OCI-LY7 (cell line): ENCODE data around the gene CLSTN3. TPM values are rescaled to one million over a fixed set of nuclear protein-coding genes. Genes with fewer than 3 reads are reported as not detected.

Experiments used
- BruUV-seq: library from RNA; stranded (reverse); fragments of 400-500 nt; replicated peaks from 2 replicates; lab custom pipeline; 2021; lab: Mats Ljungman, UMichigan
- CTCF ChIA-PET: fragments of 300-600 bp; sonication (Branson Sonifier 250); formaldehyde crosslinking; loops from one replicate; lab custom pipeline; 2022; ENCODE audit warnings: antibody characterized with exemption; ENCODE audit not compliant: unreplicated experiment; lab: Charles Lee
- POLR2A ChIA-PET: fragments of 300-600 bp; sonication (Branson Sonifier 250); formaldehyde crosslinking; loops from one replicate; lab custom pipeline; 2022; ENCODE audit warnings: antibody characterized with exemption; lab: Charles Lee
- DNase-seq: peaks from one replicate; pipeline ENCODE4 v3.0.0-alpha.2; 2015; ENCODE audit warnings: low spot score
- H2AFZ ChIP-seq: fragments of 200-600 bp; sonication (generic), shearing (Covaris generic); 2 replicates; pipeline ENCODE4 v1.6.1; 2014; ENCODE audit warnings: mild to moderate bottlenecking, antibody characterized with exemption, low read length, moderate library complexity
- H3K27ac ChIP-seq: fragments of 200-600 bp; sonication (generic); 2 replicates; pipeline ENCODE4 v1.5.1; 2014; ENCODE audit warnings: mixed run types, low read depth, mild to moderate bottlenecking, moderate library complexity, low read length, inconsistent platforms; ENCODE audit not compliant: poor library complexity, severe bottlenecking
- H3K36me3 ChIP-seq: fragments of 200-600 bp; sonication (generic); 2 replicates; pipeline ENCODE4 v1.6.1; 2014; ENCODE audit warnings: mild to moderate bottlenecking, antibody characterized with exemption, low read length, moderate library complexity, mixed read lengths; ENCODE audit not compliant: insufficient read depth
- H3K4me1 ChIP-seq: fragments of 200-600 bp; sonication (generic); 2 replicates; pipeline ENCODE4 v1.5.1; 2014; ENCODE audit warnings: mild to moderate bottlenecking, low read length; ENCODE audit not compliant: insufficient read depth, poor library complexity, severe bottlenecking
- H3K4me2 ChIP-seq: fragments of 200-600 bp; sonication (generic); 2 replicates; pipeline ENCODE4 v1.6.1; 2014; ENCODE audit warnings: mild to moderate bottlenecking, low read length
- H3K4me3 ChIP-seq: fragments of 200-600 bp; sonication (generic); 2 replicates; pipeline ENCODE4 v1.5.1; 2014; ENCODE audit warnings: mild to moderate bottlenecking, low read depth, low read length; ENCODE audit not compliant: poor library complexity, severe bottlenecking
- H3K79me2 ChIP-seq: fragments of 200-600 bp; sonication (generic); 2 replicates; pipeline ENCODE4 v1.6.1; 2016; ENCODE audit warnings: low read depth, mild to moderate bottlenecking, low read length, moderate library complexity, mixed read lengths; ENCODE audit not compliant: insufficient read depth
- H3K9me2 ChIP-seq: fragments of 200-600 bp; sonication (generic); 2 replicates; pipeline ENCODE4 v1.6.1; 2016; ENCODE audit warnings: mild to moderate bottlenecking, low read length, mixed read lengths; ENCODE audit not compliant: insufficient read depth
- H3K9me3 ChIP-seq: fragments of 200-600 bp; sonication (generic); 2 replicates; pipeline ENCODE4 v1.6.1; 2014; ENCODE audit warnings: mild to moderate bottlenecking, mixed run types, low read length, mixed read lengths
- H4K20me1 ChIP-seq: fragments of 200-600 bp; sonication (generic); 2 replicates; pipeline ENCODE4 v1.6.1; 2014; ENCODE audit warnings: mild to moderate bottlenecking, antibody characterized with exemption, low read length, moderate library complexity, mixed read lengths; ENCODE audit not compliant: insufficient read depth
- CTCF ChIP-seq: fragments of 200-600 bp; sonication (generic); conservative IDR thresholded peaks from 2 replicates; pipeline ENCODE4 v1.5.1; 2014; ENCODE audit warnings: mild to moderate bottlenecking, antibody characterized with exemption, low read length, moderate library complexity, mixed read lengths
- EZH2phosphoT487 ChIP-seq: fragments of 200-600 bp; sonication (generic); IDR thresholded peaks from 2 replicates; pipeline ENCODE4 v1.6.1; 2018; ENCODE audit warnings: low read depth, borderline replicate concordance, mild to moderate bottlenecking, mixed run types, antibody characterized with exemption, low read length, moderate library complexity, mixed read lengths
- intact Hi-C: fragments of 100-400 bp; cut with micrococcal nuclease; formaldehyde crosslinking; loops from one replicate; pipeline ENCODE4 v1.10.0; 2022; ENCODE audit not compliant: unreplicated experiment
- total RNA-seq, 2 experiments: library from RNA; depleted of rRNA in 1 of 2; stranded (reverse); fragments of >200 nt in 1 of 2; shearing (Covaris generic) in 1 of 2; gene quantifications; 2 replicates each; pipeline ENCODE4 v1.2.3, GENCODE V29; 2014 to 2022

CLSTN3 gene
- total RNA-seq, 2 experiments from 2014 or later: 18.5 to 34.2 TPM

- no peak for DNase-seq
- Histone ChIP-seq H3K79me2 (no peaks in the 10 kb centered on the region), H3K4me3 (no peak overlapping the region), H3K36me3 (no peaks in the 10 kb centered on the region), H3K9me2 (no peaks in the 10 kb centered on the region), H2AFZ (no peak overlapping the region), H3K27ac (no peak overlapping the region), H3K9me3 (no peaks in the 10 kb centered on the region), H3K4me2 (no peak overlapping the region; the same call in 1 of the 2 replicates), H4K20me1 (no peaks in the 10 kb centered on the region), H3K4me1 (peaks cover 3% of the 10 kb centered on the region)
- intact Hi-C loops: loop anchor here (1.0 to 5.0 kb wide), 4 partner anchors 21 to 224 kb away; partner anchors contain the start of genes C12orf57 and TPI1
- CTCF ChIA-PET: no interaction called here
- no TSS peak for BruUV-seq
- TF ChIP-seq EZH2phosphoT487 (no peak), CTCF (no peak)
- POLR2A ChIA-PET: interaction anchor here (0.5 to 1.3 kb wide), 2 partner anchors 148 to 193 kb away, joined by 3 to 5 read pairs; partner anchors contain the start of genes C12orf57 and RNU7-1
These were observed 38.4 kb upstream of the CLSTN3 start for GRCh38 chr12:7091660-7092228.

DNA sequence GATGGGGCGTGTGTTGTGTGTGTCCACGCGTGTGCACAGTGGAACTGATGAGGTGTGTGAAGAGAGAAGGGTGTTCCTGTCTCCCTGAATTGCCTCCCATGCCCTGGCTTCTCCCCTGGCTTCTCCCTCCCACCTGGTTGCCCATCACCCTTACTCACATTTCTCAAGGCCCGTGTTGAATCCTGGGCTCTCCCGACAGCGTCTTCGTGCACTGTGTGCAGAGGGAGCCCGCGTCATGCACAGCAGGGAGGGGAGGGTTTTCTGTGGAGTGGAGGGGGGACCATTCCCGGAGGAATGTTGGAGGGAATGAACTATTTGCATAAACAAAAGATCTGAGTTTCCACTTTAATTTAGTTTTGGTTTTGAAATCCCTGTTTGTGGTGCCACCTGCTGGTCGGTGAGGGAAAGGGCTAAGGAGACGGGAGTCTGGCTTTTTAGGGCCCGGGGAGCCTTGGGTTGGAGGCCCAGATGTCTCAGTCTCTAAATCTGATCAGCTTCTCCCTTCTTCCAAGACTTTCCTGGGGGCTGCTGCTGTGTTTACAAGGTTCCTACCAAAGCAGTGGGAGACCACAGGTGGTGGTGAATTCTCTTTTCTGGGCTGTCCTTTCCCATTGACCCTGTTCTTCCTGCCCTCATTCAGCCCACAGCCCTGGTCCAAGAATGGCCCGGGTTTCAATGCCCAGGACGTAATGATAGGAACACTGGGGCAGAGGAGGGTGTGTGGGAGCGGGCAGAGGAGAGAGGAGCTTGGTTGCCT lies 37.8 kb upstream of the CLSTN3 start, which contains the start of gene C1R:
C1R (minus strand) TSS at position 217 of the 757 bp plus-strand sequence; CDS start at position 160, 57 bp downstream.
- no peaks in the 10 kb centered on the region for H3K36me3 ChIP-seq
- H3K9me3 ChIP-seq: no peaks in the 10 kb centered on the region
- H3K4me3 ChIP-seq: no peak within 1 kb of the TSS
- peak; percentile 59 for DNase-seq
- POLR2A ChIA-PET: interaction anchor here (1.3 kb wide), 1 partner anchor 148 kb away, joined by 5 read pairs; the partner anchor contains the start of genes C12orf57 and RNU7-1
- no peaks in the 10 kb centered on the region for H3K9me2 ChIP-seq
- peak within 1 kb of the TSS; percentile 38; the same call in 1 of the 2 replicates for H3K4me2 ChIP-seq
- H3K27ac ChIP-seq: no peak within 1 kb of the TSS
- intact Hi-C loops: loop anchor here (1.0 to 5.0 kb wide), 4 partner anchors 20 to 225 kb away; partner anchors contain the start of genes C12orf57 and TPI1
- H2AFZ ChIP-seq: 0 out of 2 replicates have a peak within 1 kb of the TSS, but pooled peaks have one; percentile 21
- TF ChIP-seq EZH2phosphoT487 (no peak), CTCF (peak; percentile 87)
- H4K20me1 ChIP-seq: no peaks in the 10 kb centered on the region
- no peaks in the 10 kb centered on the region for H3K79me2 ChIP-seq
- no TSS peak for BruUV-seq
- CTCF ChIA-PET: no interaction called here
- peaks cover 3% of the 10 kb centered on the region for H3K4me1 ChIP-seq
